ENCODE measurements around the gene MSH2.

DNA sequence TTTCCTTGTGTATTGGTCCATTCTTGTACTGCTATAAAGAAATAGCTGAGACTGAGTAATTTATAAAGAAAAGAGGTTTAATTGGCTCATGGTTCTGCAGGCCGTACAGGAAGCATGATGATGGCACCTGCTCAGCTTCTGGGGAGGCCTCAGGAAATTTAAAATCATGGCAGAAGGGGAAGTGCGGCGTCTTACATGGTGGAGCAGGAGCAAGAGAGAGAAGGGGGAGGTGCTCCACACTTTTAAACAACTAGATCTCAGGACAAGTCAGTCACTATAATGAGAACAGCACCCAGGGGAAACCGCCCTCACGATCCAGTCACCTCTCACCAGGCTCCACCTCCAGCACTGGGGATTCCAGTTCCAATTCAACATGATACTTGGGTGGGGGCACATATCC lies 54.3 kb downstream of the MSH2 start:
- TF ChIP-seq, protein P1, sequence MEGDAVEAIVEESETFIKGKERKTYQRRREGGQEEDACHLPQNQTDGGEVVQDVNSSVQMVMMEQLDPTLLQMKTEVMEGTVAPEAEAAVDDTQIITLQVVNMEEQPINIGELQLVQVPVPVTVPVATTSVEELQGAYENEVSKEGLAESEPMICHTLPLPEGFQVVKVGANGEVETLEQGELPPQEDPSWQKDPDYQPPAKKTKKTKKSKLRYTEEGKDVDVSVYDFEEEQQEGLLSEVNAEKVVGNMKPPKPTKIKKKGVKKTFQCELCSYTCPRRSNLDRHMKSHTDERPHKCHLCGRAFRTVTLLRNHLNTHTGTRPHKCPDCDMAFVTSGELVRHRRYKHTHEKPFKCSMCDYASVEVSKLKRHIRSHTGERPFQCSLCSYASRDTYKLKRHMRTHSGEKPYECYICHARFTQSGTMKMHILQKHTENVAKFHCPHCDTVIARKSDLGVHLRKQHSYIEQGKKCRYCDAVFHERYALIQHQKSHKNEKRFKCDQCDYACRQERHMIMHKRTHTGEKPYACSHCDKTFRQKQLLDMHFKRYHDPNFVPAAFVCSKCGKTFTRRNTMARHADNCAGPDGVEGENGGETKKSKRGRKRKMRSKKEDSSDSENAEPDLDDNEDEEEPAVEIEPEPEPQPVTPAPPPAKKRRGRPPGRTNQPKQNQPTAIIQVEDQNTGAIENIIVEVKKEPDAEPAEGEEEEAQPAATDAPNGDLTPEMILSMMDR (IDR thresholded peaks at IDR 0.05; ENCODE audit: borderline replicate concordance, extremely low read depth, low read length, poor library complexity, severe bottlenecking), result no peak
- no peak for TF ChIP-seq EZH2 (IDR thresholded peaks at IDR 0.05; ENCODE audit: borderline replicate concordance, low read depth, low read length, severe bottlenecking)

All from DND-41 (cell line).